Spleen (tissue), 11 donors: ENCODE measurements around the gene PICK1. TPM values are rescaled to one million over a fixed set of nuclear protein-coding genes. Genes with fewer than 3 reads are reported as not detected.

Experiments used
- DNase-seq: peaks from one replicate; pipeline ENCODE4 v3.0.0-alpha.2; 2020
- H3K27ac ChIP-seq, 8 donors: fragments of 200-600 bp; sonication (generic) in 7 of 8; 1 replicate in 4 of 8; 2 replicates in 4 of 8; pipeline versions ENCODE4 v1.5.0 to v1.8.0; 2016 to 2021; ENCODE audit warnings: inconsistent platforms in 4 of 8, mild to moderate bottlenecking in 4 of 8, moderate library complexity in 1 of 8
- H3K27me3 ChIP-seq, 7 donors: fragments of 200-600 bp; sonication (generic) in 6 of 7; replicated peaks in 1 of 7; 1 replicate in 4 of 7; 2 replicates in 3 of 7; pipeline versions ENCODE4 v1.5.0 to v1.8.0; 2016 to 2021; ENCODE audit warnings: inconsistent platforms in 3 of 7, mild to moderate bottlenecking in 1 of 7
- H3K36me3 ChIP-seq, 6 donors: fragments of 200-600 bp; sonication (generic) in 5 of 6; 1 replicate in 4 of 6; 2 replicates in 2 of 6; pipeline versions ENCODE4 v1.5.0 to v1.8.0; 2016 to 2021; ENCODE audit warnings: inconsistent platforms in 2 of 6
- H3K4me1 ChIP-seq, 6 donors: fragments of 200-600 bp; sonication (generic) in 5 of 6; 1 replicate in 3 of 6; 2 replicates in 3 of 6; pipeline versions ENCODE4 v1.5.0 to v1.8.0; 2016 to 2021; ENCODE audit warnings: inconsistent platforms in 3 of 6
- H3K4me3 ChIP-seq, 8 donors: fragments of 200-600 bp; sonication (generic) in 7 of 8; 1 replicate in 4 of 8; 2 replicates in 4 of 8; pipeline versions ENCODE4 v1.5.0 to v1.8.0; 2016 to 2021; ENCODE audit warnings: inconsistent platforms in 4 of 8, mild to moderate bottlenecking in 4 of 8, moderate library complexity in 2 of 8
- H3K9me3 ChIP-seq, 8 donors: fragments of 200-600 bp; sonication (generic) in 7 of 8; 1 replicate in 4 of 8; 2 replicates in 4 of 8; pipeline versions ENCODE4 v1.5.0 to v1.8.0; 2016 to 2021; ENCODE audit warnings: inconsistent platforms in 4 of 8
- CTCF ChIP-seq, 11 experiments: fragments of 200-600 bp in 7 of 11; fragments of 450-650 bp in 4 of 11; sonication (generic) in 4 of 11; IDR thresholded peaks in 8 of 11; conservative IDR thresholded peaks in 3 of 11; 1 replicate in 7 of 11; 2 replicates in 4 of 11; pipeline versions ENCODE4 v1.4.0 to v1.8.0; 2016 to 2021; ENCODE audit warnings: antibody characterized with exemption in 11 of 11, inconsistent platforms in 4 of 11, mild to moderate bottlenecking in 1 of 11
- POLR2A ChIP-seq, 3 donors: fragments of 450-650 bp; IDR thresholded peaks; one replicate each; pipeline ENCODE4 v1.5.1; 2017; ENCODE audit warnings: antibody characterized with exemption in 3 of 3, mild to moderate bottlenecking in 1 of 3
- POLR2AphosphoS5 ChIP-seq, 3 donors: sonication (generic); formaldehyde crosslinking; IDR thresholded peaks; one replicate each; pipeline ENCODE4 v1.5.1; 2017; ENCODE audit warnings: antibody characterized with exemption in 3 of 3
- WGBS, 5 donors: extraction: QIAGEN DNeasy Blood & Tissue Kit in 3 of 5; methylation state at CpG; one replicate each; pipeline versions ENCODE4 v1.1.5 to v1.1.7; 2013 to 2018; 5-methylcytosine and 5-hydroxymethylcytosine counted together
- intact Hi-C: fragments of 100-400 bp; cut with DNase I; formaldehyde crosslinking; loops from one replicate; pipeline ENCODE4 v1.15.0; 2023; ENCODE audit warnings: low total_unique reads
- polyA plus RNA-seq, 3 donors: library from polyadenylated mRNA; stranded (reverse); fragments of 200-250 nt; gene quantifications; one replicate each; pipeline ENCODE4 v1.2.1, GENCODE V29; 2013
- total RNA-seq, 7 donors: library from RNA; depleted of rRNA in 3 of 7; stranded (reverse); fragments of >200 nt in 3 of 7; fragmentation: NEBNext Ultra II Directional in 4 of 7; extraction: Animal tissue kit (Norgen Biotek cat#: 25700) in 4 of 7; gene quantifications; one replicate each; pipeline versions ENCODE4 v1.1.0 to v1.2.1, GENCODE V29; 2016 to 2021
- donor health status: healthy with polysubstance abuse.
- donor health status: DM: no; HTN: no; CAD: no; lungs with moderate emphysema.
- donor health status: DM: no; HTN: no; CAD: no.
- donor health status: Bipolar disorder and iron deficiency.
- donor health status: healthy.
- donor health status: DM: no; HTN: no; CAD: no.
- donor health status: DM: yes; HTN: yes; CAD: no.

PICK1 gene
- total and polyA plus RNA-seq, 10 donors = 14.9 to 34.2 (median 28.4) TPM

- TF ChIP-seq POLR2A (IDR thresholded peaks at IDR 0.05) (no peak), CTCF (IDR thresholded peaks at IDR 0.05 in 8 of 11, conservative IDR thresholded peaks at IDR 0.05 in 3 of 11) (no peak), POLR2AphosphoS5 (IDR thresholded peaks at IDR 0.05) (no peak)
- intact Hi-C loops = no loop called here
- DNase-seq = no peak
- WGBS, 5 donors = 77 to 90% (median 85%) methylated on average over 14 to 19 of the region's 19 CpGs
- Histone ChIP-seq H3K36me3 (no peaks in the 10 kb centered on the region), H3K4me3 (no peak overlapping the region), H3K27me3 (no peaks in the 10 kb centered on the region), H3K4me1 (peaks cover 0 to 19% (median 6%) of the 10 kb centered on the region in 6 donors), H3K9me3 (peaks cover 0 to 2% (median 0%) of the 10 kb centered on the region in 8 donors), H3K27ac (no peak overlapping the region)
Measured at GRCh38 chr22:38018938-38019827, 38.0 kb upstream of the PICK1 start.

- no peak for DNase-seq
- H3K36me3 ChIP-seq = no peaks in the 10 kb centered on the region
- peaks cover 0 to 19% (median 6%) of the 10 kb centered on the region in 6 donors for H3K4me1 ChIP-seq
- WGBS, 5 donors = 79 to 94% (median 89%) methylated on average over 6 of the region's 6 CpGs
- TF ChIP-seq POLR2AphosphoS5 (IDR thresholded peaks at IDR 0.05) = no peak
- TF ChIP-seq CTCF (IDR thresholded peaks at IDR 0.05 in 8 of 11, conservative IDR thresholded peaks at IDR 0.05 in 3 of 11) = no peak
- TF ChIP-seq POLR2A (IDR thresholded peaks at IDR 0.05) = no peak
- no peak overlapping the region for H3K4me3 ChIP-seq
- intact Hi-C loops = no loop called here
- no peak overlapping the region for H3K27ac ChIP-seq
- H3K27me3 ChIP-seq = no peaks in the 10 kb centered on the region
- H3K9me3 ChIP-seq = no peaks in the 10 kb centered on the region
Measured at GRCh38 chr22:38021206-38021605, 36.0 kb upstream of the PICK1 start.

GRCh38 chr22:38023045-38023444 lies 34.2 kb upstream of the PICK1 start:
- H3K4me3 ChIP-seq = no peak overlapping the region
- H3K36me3 ChIP-seq = no peaks in the 10 kb centered on the region
- no peak for DNase-seq
- WGBS, 5 donors = 81 to 89% (median 87%) methylated on average over 6 of the region's 6 CpGs
- no peaks in the 10 kb centered on the region for H3K9me3 ChIP-seq
- intact Hi-C loops = no loop called here
- no peak overlapping the region for H3K27ac ChIP-seq
- H3K27me3 ChIP-seq = no peaks in the 10 kb centered on the region
- H3K4me1 ChIP-seq = peaks cover 0 to 1% (median under 1%) of the 10 kb centered on the region in 6 donors
- TF ChIP-seq POLR2A (IDR thresholded peaks at IDR 0.05) (no peak), CTCF (IDR thresholded peaks at IDR 0.05 in 8 of 11, conservative IDR thresholded peaks at IDR 0.05 in 3 of 11) (no peak), POLR2AphosphoS5 (IDR thresholded peaks at IDR 0.05) (no peak)

- H3K27ac ChIP-seq = no peak overlapping the region
- no peak for DNase-seq
- no peak for TF ChIP-seq POLR2A (IDR thresholded peaks at IDR 0.05)
- TF ChIP-seq POLR2AphosphoS5 (IDR thresholded peaks at IDR 0.05) = no peak
- no peaks in the 10 kb centered on the region for H3K9me3 ChIP-seq
- 89 to 97% (median 92%) methylated on average over 8 of the region's 8 CpGs for WGBS, 5 donors
- no peaks in the 10 kb centered on the region for H3K4me1 ChIP-seq
- no peaks in the 10 kb centered on the region for H3K36me3 ChIP-seq
- intact Hi-C loops = no loop called here
- no peaks in the 10 kb centered on the region for H3K27me3 ChIP-seq
- no peak overlapping the region for H3K4me3 ChIP-seq
Measured at GRCh38 chr22:38025514-38025913, 31.7 kb upstream of the PICK1 start.
